Activated CD4-positive, CD25-positive, alpha-beta regulatory T cell (primary cell): ENCODE results near the gene DZIP3.
"Not testable (repeated sequence)": the region's sequence is repeated elsewhere in the genome, so short reads cannot be mapped to it uniquely, and the experiment has no call there.

Source experiments
- DNase-seq, 4 experiments: peaks; one replicate each; lab custom pipeline; 2025; lab: John Stamatoyannopoulos, UW

DZIP3 gene

GRCh38 chr3:108602249-108602934, 12.9 kb downstream of the DZIP3 start:
- DNase-seq: no peak

- no peak for DNase-seq
Measured at GRCh38 chr3:108602935-108603294, 13.4 kb downstream of the DZIP3 start.

GRCh38 chr3:108603691-108604090, 14.2 kb downstream of the DZIP3 start:
- DNase-seq: peak in 1 of 4 experiments; percentile 1

- no peak for DNase-seq
Measured at GRCh38 chr3:108605028-108605427, 15.5 kb downstream of the DZIP3 start.

GRCh38 chr3:108605491-108605890, 16.0 kb downstream of the DZIP3 start:
- no peak for DNase-seq

GRCh38 chr3:108608750-108609149, 19.2 kb downstream of the DZIP3 start:
- no peak for DNase-seq

- DNase-seq: no peak
Measured at GRCh38 chr3:108610651-108611050, 21.1 kb downstream of the DZIP3 start.

GRCh38 chr3:108616090-108616489, 26.6 kb downstream of the DZIP3 start:
- DNase-seq: not testable (repeated sequence)

- no peak for DNase-seq
Measured at GRCh38 chr3:108620250-108620649, 30.7 kb downstream of the DZIP3 start.

GRCh38 chr3:108623504-108623903, 34.0 kb downstream of the DZIP3 start:
- no peak for DNase-seq

GRCh38 chr3:108629974-108630373, 40.5 kb downstream of the DZIP3 start:
- DNase-seq: no peak

GRCh38 chr3:108642526-108642925, 53.0 kb downstream of the DZIP3 start:
- no peak for DNase-seq

- DNase-seq: no peak
Measured at GRCh38 chr3:108645364-108645763, 55.8 kb downstream of the DZIP3 start.

GRCh38 chr3:108655664-108656063, 66.1 kb downstream of the DZIP3 start:
- DNase-seq: not testable (repeated sequence)

- no peak for DNase-seq
Measured at GRCh38 chr3:108661699-108662098, 72.2 kb downstream of the DZIP3 start.

- DNase-seq: peak; percentile 0 to 19 (median 4)
Measured at GRCh38 chr3:108662142-108662738, 72.7 kb downstream of the DZIP3 start.

- DNase-seq: no peak
Measured at GRCh38 chr3:108664266-108664665, 74.7 kb downstream of the DZIP3 start.

GRCh38 chr3:108667312-108667711, 77.8 kb downstream of the DZIP3 start:
- no peak for DNase-seq

- no peak for DNase-seq
Measured at GRCh38 chr3:108669208-108669607, 79.7 kb downstream of the DZIP3 start.

- no peak for DNase-seq
Measured at GRCh38 chr3:108672701-108673100, 83.2 kb downstream of the DZIP3 start.

- no peak for DNase-seq
Measured at GRCh38 chr3:108673988-108674661, 84.6 kb downstream of the DZIP3 start.

- DNase-seq: no peak
Measured at GRCh38 chr3:108677811-108678210, 88.3 kb downstream of the DZIP3 start.

GRCh38 chr3:108692286-108692685, 102.8 kb downstream of the DZIP3 start:
- not testable (repeated sequence) for DNase-seq
